Measurements from ENCODE around the gene CMSS1.
"Not testable (repeated sequence)": the region's sequence is repeated elsewhere in the genome, so short reads cannot be mapped to it uniquely, and the experiment has no call there.

CMSS1 gene

DNA sequence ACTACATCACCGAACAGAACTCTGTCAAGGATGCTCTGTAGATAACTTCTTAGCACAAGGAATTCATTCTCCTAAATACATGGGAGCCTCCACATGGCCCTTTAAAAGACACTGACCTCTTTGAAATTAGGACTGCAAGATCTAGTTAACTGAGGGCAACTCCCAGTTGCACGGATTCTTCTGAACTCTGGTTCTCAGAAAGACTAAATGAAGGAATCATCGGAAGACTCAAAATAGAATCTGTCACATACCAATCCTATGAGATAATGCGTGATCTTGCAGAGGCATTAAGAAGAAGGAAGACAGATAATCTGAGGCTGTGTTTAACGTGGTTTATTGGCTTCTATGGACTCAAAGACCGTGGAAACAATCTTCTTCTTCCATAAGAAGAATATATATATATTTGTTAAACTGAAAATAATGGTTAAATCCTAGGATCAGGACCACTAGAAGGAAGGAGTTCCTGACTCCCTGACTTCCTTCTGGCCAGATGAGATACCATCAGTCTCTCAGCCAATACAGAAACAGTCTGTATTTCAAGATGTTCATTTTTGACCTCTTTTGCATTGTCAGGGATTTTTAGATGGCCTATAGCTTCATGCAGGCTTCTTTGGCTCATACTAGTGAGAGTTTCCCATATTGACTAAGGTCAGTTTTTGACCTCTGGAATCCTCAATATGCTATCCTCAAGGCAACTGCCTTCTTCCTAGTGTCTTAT lies 409.2 kb downstream of the CMSS1 start:
- no peak for DNase-seq
- no peak overlapping the region for H3K4me3 ChIP-seq (ENCODE audit: low read depth, low read length)
- H3K36me3 ChIP-seq = no peaks in the 10 kb centered on the region
- TF ChIP-seq, protein P1, sequence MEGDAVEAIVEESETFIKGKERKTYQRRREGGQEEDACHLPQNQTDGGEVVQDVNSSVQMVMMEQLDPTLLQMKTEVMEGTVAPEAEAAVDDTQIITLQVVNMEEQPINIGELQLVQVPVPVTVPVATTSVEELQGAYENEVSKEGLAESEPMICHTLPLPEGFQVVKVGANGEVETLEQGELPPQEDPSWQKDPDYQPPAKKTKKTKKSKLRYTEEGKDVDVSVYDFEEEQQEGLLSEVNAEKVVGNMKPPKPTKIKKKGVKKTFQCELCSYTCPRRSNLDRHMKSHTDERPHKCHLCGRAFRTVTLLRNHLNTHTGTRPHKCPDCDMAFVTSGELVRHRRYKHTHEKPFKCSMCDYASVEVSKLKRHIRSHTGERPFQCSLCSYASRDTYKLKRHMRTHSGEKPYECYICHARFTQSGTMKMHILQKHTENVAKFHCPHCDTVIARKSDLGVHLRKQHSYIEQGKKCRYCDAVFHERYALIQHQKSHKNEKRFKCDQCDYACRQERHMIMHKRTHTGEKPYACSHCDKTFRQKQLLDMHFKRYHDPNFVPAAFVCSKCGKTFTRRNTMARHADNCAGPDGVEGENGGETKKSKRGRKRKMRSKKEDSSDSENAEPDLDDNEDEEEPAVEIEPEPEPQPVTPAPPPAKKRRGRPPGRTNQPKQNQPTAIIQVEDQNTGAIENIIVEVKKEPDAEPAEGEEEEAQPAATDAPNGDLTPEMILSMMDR (IDR thresholded peaks at IDR 0.05; ENCODE audit: low read depth, low read length) = no peak
- H3K4me1 ChIP-seq = no peaks in the 10 kb centered on the region
- no peaks in the 10 kb centered on the region for H3K9me3 ChIP-seq
- no peaks in the 10 kb centered on the region for H3K27me3 ChIP-seq

DNA sequence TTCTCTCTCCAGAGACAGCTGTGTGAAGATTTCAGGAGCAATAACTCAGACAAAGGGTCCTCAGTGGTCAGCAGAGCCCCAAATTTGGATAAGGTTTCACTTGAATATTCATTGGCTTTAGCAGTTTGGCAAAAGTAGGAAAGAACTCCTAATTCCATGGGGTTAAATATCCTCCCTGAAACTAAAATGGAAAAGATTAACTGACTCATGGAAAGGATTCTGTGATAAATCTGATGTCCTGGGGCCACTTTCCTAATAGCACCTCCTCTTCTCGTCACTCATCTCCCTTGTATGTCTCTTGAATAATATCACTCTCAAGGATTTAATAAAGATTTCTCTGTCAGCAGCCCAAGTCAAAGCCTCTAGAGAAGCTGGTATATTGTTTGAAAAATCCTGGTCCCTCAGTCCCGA lies 409.9 kb downstream of the CMSS1 start:
- TF ChIP-seq, protein P1 (IDR thresholded peaks at IDR 0.05; ENCODE audit: low read depth, low read length) = no peak
- H3K4me3 ChIP-seq (ENCODE audit: low read depth, low read length) = no peak overlapping the region
- no peaks in the 10 kb centered on the region for H3K27me3 ChIP-seq
- no peaks in the 10 kb centered on the region for H3K36me3 ChIP-seq
- H3K4me1 ChIP-seq = no peaks in the 10 kb centered on the region
- no peaks in the 10 kb centered on the region for H3K9me3 ChIP-seq
- DNase-seq = no peak

DNA sequence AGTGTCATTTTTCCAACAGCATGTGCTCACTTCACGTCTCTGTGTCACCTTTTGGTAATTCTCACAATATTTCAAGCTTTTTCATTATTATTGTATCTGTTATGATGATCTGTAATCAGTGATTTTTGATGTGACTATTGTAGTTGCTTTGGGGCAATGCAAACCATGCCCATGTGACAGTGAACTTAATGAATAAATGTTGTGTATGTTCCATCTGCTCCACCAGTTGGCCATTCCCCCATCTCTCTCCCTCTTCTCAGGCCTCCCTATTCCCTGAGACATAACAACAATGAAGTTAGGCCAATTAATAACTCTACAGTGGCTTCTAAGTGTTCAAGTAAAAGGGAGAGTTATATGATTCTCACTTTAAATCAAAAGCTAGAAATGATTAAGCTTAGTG lies 410.6 kb downstream of the CMSS1 start:
- H3K9me3 ChIP-seq = no peaks in the 10 kb centered on the region
- H3K4me3 ChIP-seq (ENCODE audit: low read depth, low read length) = no peak overlapping the region
- no peaks in the 10 kb centered on the region for H3K36me3 ChIP-seq
- no peaks in the 10 kb centered on the region for H3K27me3 ChIP-seq
- H3K4me1 ChIP-seq = no peaks in the 10 kb centered on the region
- no peak for DNase-seq
- TF ChIP-seq, protein P1 (IDR thresholded peaks at IDR 0.05; ENCODE audit: low read depth, low read length) = no peak

DNA sequence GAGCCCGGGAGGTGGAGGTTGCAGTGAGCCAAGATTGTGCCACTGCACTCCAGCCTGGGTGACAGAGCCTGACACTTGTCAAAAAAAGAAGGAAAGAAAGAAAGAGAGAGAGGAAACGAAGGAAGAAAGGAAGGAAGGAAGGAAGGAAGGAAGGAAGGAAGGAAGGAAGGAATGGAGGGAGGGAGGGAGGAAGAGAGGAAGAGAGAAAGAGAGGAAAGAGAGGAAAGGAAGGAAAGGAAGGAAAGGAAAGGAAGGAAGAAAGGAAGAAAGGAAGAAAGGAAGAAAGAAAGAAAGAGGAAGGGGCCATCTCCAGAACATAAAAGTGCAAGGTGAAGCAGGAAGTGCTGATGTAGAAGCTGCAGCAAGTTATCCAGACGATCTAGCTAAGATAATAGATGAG lies 411.5 kb downstream of the CMSS1 start:
- H3K9me3 ChIP-seq; H3K4me3 ChIP-seq (ENCODE audit: low read depth, low read length): not testable (repeated sequence)

DNA sequence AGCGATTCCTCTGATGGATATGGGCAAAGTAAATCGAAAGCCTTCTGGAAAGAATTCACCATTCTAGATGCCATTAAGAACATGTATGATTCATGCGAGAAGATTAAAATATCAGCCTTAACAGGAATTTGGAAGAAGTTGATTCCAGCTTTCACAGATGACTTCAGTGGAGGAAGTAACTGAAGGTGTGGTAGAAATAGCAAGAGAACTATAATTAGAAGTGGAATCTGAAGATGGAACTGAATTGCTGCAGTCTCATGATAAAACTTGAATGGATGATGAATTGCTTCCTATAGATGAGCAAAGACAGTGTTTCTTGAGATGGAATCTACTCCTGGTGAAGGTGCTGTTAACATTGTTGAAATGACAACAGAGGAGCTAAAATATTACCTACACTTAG lies 413.0 kb downstream of the CMSS1 start:
- no peaks in the 10 kb centered on the region for H3K27me3 ChIP-seq
- H3K4me3 ChIP-seq (ENCODE audit: low read depth, low read length) = no peak overlapping the region
- no peaks in the 10 kb centered on the region for H3K9me3 ChIP-seq
- no peak for DNase-seq
- TF ChIP-seq, protein P1 (IDR thresholded peaks at IDR 0.05; ENCODE audit: low read depth, low read length) = no peak
- H3K36me3 ChIP-seq = no peaks in the 10 kb centered on the region
- H3K4me1 ChIP-seq = no peaks in the 10 kb centered on the region

More for the DNA sequence above, 411.5 kb downstream of the CMSS1 start:
- not testable (repeated sequence) for H3K4me1 ChIP-seq, H3K27me3 ChIP-seq, DNase-seq, H3K36me3 ChIP-seq
